ENCODE results near the gene MYH9. TPM values are rescaled to one million over a fixed set of nuclear protein-coding genes. Genes with fewer than 3 reads are reported as not detected.

The MYH9 gene
- total RNA-seq, 1 experiment from 2014 or later = 323 TPM

- no peak overlapping the region for H3K27ac ChIP-seq (ENCODE audit: low read depth, low read length, poor library complexity, severe bottlenecking)
- H3K9me3 ChIP-seq (ENCODE audit: low read depth, low read length, poor library complexity, severe bottlenecking) = no peaks in the 10 kb centered on the region
- no peak for TF ChIP-seq CTCF (conservative IDR thresholded peaks at IDR 0.05; ENCODE audit: low read depth, low read length)
- no peak for TF ChIP-seq EZH2 (IDR thresholded peaks at IDR 0.05; ENCODE audit: borderline replicate concordance, low read depth, low read length, poor library complexity, severe bottlenecking)
- no peak overlapping the region for H3K4me3 ChIP-seq (ENCODE audit: low read depth, low read length, poor library complexity, severe bottlenecking)
- no peak for DNase-seq (ENCODE audit: low spot score)
- intact Hi-C loops (cut with micrococcal nuclease; ENCODE audit: unreplicated experiment) = no loop called here
- peaks cover under 1% of the 10 kb centered on the region for H3K4me1 ChIP-seq (ENCODE audit: insufficient read depth, low read length, poor library complexity, severe bottlenecking)
- ChIA-PET POLR2A (ENCODE audit: low non-redundant PET) (no interaction called here), CTCF (no interaction called here)
- no peaks in the 10 kb centered on the region for H3K36me3 ChIP-seq (ENCODE audit: insufficient read depth, low read length, poor library complexity, severe bottlenecking)
- BruUV-seq (replicated peaks) = no TSS peak
- H3K27me3 ChIP-seq (replicated peaks; ENCODE audit: insufficient read depth, low read depth, low read length, poor library complexity) = no peaks in the 10 kb centered on the region
These were observed 17.5 kb upstream of the MYH9 start for GRCh38 chr22:36405221-36405661.

DNA sequence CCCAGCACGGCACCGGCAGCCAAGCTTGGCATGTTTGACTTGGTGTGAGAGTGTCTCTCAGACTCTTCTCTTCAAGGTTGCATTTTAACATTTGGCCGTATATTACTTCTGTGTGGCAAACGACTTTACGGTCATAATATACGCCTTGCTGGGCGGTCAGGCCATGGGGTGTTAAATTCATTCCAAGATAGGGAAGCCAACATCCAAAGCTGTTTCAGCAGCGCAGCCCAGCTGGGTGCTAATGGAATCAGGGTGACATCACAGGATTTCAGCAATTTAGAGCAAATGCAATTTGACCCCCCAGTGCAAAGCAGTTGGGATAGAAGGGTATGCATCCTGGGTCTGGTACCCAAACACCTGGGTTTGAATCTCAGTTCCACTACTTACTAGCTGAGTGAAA, 16.7 kb upstream of the MYH9 start:
- no peaks in the 10 kb centered on the region for H3K36me3 ChIP-seq (ENCODE audit: insufficient read depth, low read length, poor library complexity, severe bottlenecking)
- H3K4me1 ChIP-seq (ENCODE audit: insufficient read depth, low read length, poor library complexity, severe bottlenecking) = no peaks in the 10 kb centered on the region
- no peaks in the 10 kb centered on the region for H3K27me3 ChIP-seq (replicated peaks; ENCODE audit: insufficient read depth, low read depth, low read length, poor library complexity)
- H3K27ac ChIP-seq (ENCODE audit: low read depth, low read length, poor library complexity, severe bottlenecking) = no peak overlapping the region
- intact Hi-C loops (cut with micrococcal nuclease; ENCODE audit: unreplicated experiment) = no loop called here
- TF ChIP-seq EZH2 (IDR thresholded peaks at IDR 0.05; ENCODE audit: borderline replicate concordance, low read depth, low read length, poor library complexity, severe bottlenecking) = no peak
- TF ChIP-seq CTCF (conservative IDR thresholded peaks at IDR 0.05; ENCODE audit: low read depth, low read length) = no peak
- no peaks in the 10 kb centered on the region for H3K9me3 ChIP-seq (ENCODE audit: low read depth, low read length, poor library complexity, severe bottlenecking)
- DNase-seq (ENCODE audit: low spot score) = no peak
- ChIA-PET CTCF (interaction anchor here (0.5 to 0.6 kb wide), 2 partner anchors 21 to 26 kb away, joined by 3 to 6 read pairs; no protein-coding TSS in a partner anchor), POLR2A (ENCODE audit: low non-redundant PET) (no interaction called here)
- no peak overlapping the region for H3K4me3 ChIP-seq (ENCODE audit: low read depth, low read length, poor library complexity, severe bottlenecking)
- BruUV-seq (replicated peaks) = no TSS peak

DNA sequence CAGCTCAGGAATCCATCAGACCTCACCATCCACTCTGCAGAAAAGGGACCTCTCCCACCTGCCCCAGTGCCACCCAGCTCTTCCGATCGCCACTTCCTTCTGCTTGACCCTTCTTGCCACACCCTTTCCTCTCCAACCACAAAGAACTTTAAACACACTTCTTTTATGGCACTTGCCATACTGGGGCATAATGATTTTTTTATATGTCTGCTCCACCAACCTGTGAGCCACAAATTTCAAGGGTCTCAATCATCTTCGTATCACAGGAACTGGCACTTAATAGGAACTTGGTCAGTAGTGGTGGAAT, 11.7 kb upstream of the MYH9 start:
- intact Hi-C loops (cut with micrococcal nuclease; ENCODE audit: unreplicated experiment) = no loop called here
- no peaks in the 10 kb centered on the region for H3K4me1 ChIP-seq (ENCODE audit: insufficient read depth, low read length, poor library complexity, severe bottlenecking)
- CTCF ChIA-PET = no interaction called here
- no peaks in the 10 kb centered on the region for H3K27me3 ChIP-seq (replicated peaks; ENCODE audit: insufficient read depth, low read depth, low read length, poor library complexity)
- BruUV-seq (replicated peaks) = no TSS peak
- no peak overlapping the region for H3K27ac ChIP-seq (ENCODE audit: low read depth, low read length, poor library complexity, severe bottlenecking)
- no peaks in the 10 kb centered on the region for H3K9me3 ChIP-seq (ENCODE audit: low read depth, low read length, poor library complexity, severe bottlenecking)
- no peak overlapping the region for H3K4me3 ChIP-seq (ENCODE audit: low read depth, low read length, poor library complexity, severe bottlenecking)
- DNase-seq (ENCODE audit: low spot score) = no peak
- H3K36me3 ChIP-seq (ENCODE audit: insufficient read depth, low read length, poor library complexity, severe bottlenecking) = no peaks in the 10 kb centered on the region
- no peak for TF ChIP-seq CTCF (conservative IDR thresholded peaks at IDR 0.05; ENCODE audit: low read depth, low read length)
- POLR2A ChIA-PET (ENCODE audit: low non-redundant PET) = no interaction called here

All from A673 (cell line).